Right renal pelvis (tissue), 4 donors: ENCODE measurements around the gene THEMIS. TPM values are rescaled to one million over a fixed set of nuclear protein-coding genes. Genes with fewer than 3 reads are reported as not detected.

ENCODE experiments used
- DNase-seq, 4 donors: peaks; one replicate each; pipeline ENCODE4 v3.0.0-alpha.2; 2013; ENCODE audit warnings: low read depth in 4 of 4, low spot score in 3 of 4, missing footprints in 1 of 4
- polyA plus RNA-seq, 4 donors: library from polyadenylated mRNA; unstranded; fragments of 120-200 nt; gene quantifications; one replicate each; pipeline ENCODE4 v1.2.1, GENCODE V29; 2013; ENCODE audit not compliant: insufficient read length in 4 of 4

Gene THEMIS
- polyA plus RNA-seq, 4 donors = 0.25 TPM; not detected in 3

DNA sequence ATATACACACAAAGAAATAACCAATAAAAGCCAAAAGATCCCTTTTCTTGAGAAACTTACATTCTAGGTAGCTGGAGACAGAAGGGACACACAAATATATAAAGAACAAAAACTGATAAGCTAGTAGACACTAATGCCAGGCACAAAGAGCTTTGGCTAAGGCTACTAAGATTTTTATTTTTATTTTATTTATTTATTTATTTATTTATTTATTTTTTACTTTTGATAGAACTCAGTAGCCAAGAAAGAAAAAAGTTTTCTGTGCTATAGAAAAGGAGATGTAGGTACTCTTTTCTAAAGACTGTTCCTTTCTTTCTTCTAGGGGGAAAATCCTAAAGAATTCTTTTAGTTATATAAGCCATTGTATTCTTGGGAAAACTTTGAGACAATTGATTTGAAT, 34.1 kb downstream of the THEMIS start:
- no peak for DNase-seq

DNA sequence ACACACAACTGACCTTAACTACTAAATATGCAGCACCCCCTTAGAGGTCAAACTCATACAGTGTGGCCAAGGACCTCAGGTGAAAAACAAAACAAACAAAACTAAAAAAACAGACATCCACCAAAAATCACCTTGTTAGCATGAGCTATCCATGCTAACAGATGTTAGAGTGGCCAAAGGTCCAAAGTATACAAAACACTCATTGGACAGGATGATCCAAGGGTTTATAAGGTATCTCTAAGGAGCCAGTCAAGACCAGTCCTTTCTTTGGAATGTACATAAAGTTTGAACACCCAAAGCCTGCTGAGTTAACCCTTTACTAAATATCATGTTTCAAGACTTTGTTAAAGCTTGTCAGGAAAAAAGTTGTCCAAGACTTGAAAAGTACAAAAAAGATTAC, 35.8 kb downstream of the THEMIS start:
- no peak for DNase-seq

DNA sequence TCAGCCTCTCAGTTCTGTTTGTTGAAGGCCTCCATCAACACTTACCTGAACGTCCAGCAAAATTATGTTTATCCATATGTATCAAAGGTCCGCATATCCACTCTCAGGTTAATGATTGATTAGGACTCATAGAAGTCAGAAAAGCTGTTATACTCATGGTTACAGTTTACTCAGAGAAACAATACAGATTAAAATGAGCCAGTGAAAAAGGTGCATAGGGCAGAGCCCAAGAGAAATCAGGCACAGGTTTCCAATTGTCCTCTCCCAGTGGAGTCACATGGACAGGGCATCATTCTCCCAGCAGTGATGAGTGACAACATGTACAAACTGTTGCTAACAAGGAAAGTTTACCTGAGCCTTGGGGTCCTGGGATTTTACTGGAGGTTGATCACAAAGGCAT, 36.2 kb downstream of the THEMIS start:
- no peak for DNase-seq

DNA sequence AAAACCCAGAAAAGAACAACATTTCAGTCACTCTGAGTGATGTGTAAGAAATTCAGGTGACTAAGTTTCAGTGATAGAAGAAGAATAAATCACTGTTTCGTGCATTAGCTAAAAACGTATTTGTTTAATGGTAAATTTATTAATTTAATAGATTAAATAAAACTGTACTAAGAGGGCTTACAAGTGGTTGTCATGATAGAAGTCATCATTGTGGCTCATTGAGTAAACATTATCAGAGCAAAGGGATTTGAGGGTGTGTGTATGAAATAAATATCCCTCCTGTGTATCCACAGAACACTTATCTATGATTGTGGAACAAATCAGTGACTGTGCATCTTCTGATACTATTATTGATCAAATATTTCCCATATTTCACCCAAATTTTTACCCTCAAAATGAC, 40.1 kb downstream of the THEMIS start:
- DNase-seq = no peak

DNA sequence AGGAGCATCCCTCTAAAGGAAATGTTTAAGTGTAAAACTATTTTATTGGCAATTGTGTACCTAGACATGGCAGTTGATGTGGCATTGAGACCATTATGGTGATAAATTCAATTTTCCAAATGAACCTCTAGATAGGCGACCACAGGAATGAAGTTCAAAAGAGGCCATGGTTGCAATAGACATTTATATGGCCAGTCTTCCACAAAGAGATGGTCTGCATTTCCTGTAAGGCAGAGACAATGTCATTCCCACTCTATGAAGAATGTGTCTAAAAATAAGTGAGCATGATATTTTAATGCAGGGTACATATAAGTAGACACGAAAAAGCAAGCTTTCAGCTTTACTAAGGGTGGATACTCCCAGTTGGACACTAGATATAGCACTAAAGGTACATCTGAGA, 40.9 kb downstream of the THEMIS start:
- no peak for DNase-seq

DNA sequence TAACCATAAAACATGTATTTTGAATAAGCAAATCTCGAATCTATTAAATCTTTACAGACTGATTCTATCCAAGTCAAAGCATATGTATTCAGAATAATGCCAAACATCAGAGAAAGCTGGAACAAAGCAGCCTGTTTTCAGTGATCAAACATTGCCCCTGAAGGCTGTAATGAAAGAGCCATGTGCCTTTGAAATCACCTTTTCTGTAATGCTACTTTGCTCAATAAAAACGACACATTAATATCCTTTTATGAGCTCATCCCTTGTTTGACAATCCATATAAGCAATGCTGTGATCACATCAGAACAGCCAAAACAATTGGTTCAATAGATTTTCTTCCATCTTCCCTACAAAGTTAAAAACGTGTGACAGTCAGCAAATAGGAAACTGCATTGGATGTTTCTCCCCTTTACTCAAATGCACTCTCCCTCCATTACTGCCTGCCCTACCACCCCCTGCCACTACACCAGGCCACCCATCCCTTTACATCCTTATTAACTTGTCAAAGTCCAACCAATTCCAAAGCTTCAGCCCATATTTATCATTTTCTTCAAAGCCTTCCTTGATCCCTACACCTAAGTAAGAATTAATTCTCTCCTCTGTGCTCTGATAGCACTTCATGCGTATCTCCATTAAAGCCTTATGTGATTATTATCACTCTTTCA, 42.0 kb downstream of the THEMIS start:
- DNase-seq = no peak

DNA sequence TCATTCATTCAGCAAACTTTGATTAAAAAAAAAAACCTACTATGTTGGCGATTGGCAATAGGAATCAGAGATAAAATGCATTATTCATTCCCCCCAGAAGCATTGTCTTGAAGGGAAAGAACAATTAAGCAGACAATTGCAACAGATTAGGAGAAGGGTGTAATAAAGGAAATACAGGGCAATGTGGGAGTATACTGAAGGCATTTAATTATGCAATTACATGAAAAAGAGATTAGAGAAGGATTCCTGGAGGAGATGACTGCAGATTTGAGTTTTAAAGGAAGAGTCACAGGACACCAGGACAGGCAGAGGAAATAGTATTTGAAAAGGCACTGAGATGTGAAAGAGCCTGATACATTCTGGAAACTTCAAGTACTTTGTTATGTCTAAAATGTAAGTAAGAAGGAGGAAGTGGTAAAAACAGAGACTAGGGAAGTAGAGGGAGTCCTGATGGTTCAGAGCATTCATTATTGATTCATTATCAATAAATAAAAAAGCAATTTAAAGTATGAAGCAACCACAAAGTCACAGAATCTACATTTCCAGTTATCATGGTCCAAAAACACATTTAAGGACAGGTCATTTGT, 43.7 kb downstream of the THEMIS start:
- DNase-seq = no peak

DNA sequence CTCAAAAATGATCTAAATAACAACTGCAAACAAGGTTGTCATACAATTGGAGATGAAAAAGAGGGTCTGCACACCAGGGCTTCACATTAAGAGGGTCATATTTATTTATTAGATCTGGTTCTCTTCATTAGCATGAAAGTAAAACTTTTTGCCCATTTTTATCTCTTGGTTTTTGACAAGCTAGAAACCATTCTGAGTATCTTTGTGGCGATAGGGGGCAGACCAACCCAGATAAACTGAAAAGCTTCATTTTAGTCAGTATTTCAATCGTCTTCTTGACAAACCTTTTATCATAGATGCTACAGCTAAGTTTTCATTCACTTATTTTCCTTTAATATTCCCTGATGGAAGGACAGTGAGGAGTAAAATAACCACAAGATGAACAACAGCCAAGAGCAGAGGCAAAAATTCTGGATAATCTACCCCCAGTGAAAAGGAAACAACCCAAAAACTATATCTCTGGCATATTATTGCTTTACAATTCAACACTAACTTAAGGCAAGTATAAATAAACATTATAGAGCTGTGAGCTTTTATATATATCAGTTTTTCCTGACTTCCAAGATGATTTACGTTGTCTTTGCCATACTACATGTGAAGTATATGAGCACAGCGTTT, 45.2 kb downstream of the THEMIS start:
- DNase-seq = peak in 1 of 4 donors; percentile 12

DNA sequence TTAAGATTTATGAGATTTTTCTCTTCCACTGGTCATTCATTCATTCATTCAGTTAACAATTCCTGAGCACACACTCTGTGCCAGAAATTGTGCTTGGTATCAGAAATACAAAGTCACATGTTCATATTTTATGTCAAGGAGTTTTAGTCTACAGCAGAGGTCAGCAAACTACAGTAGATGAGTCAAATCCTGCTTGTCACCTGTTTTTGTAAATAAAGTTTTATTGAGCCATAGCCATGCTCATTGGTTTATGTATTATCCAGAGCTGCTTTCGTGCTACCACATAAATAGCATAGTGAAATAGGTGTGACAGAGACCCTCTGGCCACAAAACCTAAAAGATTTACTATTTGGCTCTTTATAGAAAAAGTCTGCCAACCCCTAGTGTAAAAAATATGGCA, 46.8 kb downstream of the THEMIS start:
- no peak for DNase-seq

DNA sequence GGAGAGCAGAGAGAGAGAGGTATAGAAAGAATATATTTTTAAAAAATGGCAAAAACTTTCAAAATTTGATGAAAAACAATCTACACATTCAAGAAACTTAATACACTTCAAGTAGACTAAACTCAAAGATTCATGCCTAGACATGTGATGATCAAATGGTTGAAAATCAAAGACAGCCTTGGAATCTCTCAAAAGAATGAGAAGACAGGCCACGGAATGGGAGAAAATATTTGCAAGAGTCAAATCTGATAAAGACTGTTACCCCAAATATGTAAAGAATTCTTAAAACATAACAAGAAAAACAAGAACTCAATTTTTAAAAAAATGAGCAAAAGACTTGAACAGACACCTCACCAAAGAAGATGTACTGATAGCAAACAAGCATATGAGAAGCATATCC, 49.7 kb downstream of the THEMIS start:
- no peak for DNase-seq

DNA sequence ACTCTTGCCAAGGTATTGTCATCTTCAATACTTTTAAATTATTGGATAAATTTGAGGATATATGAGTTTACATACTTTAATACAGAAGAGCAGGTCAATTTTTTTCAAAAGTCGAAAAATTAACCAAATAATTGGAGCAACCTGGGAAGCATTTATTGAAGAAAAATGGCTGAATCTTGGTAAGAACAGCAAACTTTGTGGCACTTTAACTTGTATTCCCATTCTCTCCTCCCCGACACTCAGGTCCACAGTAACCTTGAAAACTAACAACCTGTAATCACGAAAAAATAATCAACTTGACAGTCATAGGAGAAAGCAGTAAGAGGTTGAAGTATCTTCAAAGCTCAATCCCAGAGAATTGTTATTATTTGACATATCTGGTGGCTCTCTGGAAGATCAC, 55.6 kb downstream of the THEMIS start:
- no peak for DNase-seq

DNA sequence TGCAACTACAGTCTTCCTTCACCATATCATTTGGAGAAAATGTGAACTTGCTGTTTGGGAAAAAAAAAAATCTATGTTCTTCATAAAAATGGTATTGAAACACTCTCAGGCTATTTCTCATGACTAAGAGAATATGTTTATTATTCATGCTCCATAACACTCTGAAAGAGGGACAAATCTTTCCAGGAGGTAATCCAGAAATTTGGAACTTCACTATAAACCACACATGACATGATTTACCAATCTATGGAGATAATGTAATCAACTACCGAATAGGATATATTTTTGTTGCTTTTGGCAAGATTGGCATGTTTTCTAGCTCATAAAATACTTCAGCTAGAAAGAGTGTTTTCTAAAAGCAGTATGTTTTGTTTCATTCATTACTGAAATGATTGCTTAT, 56.3 kb downstream of the THEMIS start:
- no peak for DNase-seq

DNA sequence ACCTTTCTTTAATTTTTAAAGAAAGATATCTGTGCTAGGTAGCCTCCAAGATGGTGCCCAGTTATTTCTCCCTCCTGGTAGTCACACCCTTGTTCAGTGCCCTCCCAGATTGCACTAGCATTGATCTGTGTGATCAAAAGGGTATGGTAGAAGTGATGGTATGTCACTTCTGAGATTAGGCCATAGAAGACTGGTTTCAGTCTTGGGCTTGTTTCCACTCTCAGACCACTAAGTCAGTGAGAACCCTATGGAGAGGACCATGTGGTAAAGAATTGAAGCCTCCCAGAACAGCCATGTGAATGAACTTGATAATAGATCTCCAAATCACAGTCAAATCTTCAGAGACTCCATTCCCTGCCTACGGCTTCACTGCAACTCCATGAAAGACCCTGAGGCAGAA, 57.3 kb downstream of the THEMIS start:
- DNase-seq = no peak

DNA sequence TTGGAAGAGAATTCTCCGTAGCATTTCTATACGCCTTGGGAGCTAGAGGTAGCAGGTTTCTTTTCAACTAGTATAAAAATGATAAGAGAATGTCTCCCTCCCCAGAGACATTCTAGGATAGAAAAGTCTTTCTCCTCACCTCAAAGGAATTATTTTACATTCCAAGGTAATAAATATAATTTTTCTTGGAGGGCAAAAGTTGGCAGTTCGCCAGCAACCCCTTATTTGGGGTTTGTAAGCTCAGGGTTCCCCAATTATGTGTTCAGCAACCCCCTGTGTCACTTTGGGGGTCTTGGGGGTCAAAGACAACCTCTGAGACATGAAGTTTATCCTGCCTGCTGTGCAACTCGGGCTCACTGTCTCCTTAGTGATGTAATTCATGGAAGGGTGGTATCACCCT, 58.3 kb downstream of the THEMIS start:
- no peak for DNase-seq

DNA sequence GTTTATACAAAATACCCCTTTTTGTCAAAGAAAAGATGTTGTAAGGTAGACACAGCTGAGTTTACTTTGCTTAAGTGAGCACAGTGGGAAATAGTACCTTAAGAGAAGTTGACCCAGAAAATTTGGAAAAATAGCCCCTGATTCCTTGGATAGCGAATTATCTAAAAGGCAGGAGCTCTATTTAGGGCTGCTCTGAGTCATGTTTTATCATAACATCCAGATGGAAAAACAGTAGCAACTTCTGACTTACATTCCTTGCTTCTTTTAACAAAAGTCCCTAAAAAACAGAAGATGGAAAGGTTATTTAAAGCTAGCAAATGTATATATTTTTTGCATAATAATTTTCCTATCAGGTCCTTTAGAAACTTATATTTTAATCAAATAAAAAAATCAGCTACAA, 59.0 kb downstream of the THEMIS start:
- DNase-seq = no peak

DNA sequence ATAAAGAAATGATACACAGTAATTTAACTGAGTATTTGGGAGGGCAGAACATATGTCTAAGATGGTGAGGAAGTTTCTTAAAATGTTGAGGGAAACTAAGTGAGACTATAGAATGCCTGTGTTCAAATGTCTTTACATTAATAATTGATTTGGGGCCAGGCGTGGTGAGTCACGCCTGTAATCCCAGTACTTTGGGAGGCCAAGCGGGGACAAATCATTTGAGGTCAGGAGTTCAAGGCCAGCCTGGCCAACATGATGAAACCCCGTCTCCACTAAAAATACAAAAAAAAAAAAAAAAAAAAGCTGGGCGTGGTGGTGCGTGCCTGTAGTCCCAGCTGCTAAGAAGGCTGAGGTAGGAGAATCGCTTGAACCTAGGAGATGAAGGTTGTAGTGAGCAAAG, 66.7 kb downstream of the THEMIS start:
- DNase-seq = no peak

DNA sequence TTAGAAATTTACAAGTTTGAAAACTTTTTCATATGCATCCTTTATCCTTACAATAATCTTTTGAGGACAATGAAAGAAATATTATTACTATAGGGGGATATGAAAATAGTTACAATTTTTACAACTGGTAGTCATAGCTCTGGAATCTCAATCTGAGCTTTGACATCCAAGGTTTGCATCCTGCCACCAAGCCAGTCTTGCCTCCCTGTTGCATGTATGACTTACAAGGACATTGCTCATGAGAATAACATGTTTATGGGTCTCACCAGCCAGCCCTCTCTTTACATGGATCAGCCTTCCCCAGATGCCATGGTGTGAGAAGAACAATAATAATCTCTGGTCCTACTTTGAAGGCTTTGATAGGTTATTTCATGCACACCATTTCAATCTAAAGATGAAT, 67.5 kb downstream of the THEMIS start:
- no peak for DNase-seq

DNA sequence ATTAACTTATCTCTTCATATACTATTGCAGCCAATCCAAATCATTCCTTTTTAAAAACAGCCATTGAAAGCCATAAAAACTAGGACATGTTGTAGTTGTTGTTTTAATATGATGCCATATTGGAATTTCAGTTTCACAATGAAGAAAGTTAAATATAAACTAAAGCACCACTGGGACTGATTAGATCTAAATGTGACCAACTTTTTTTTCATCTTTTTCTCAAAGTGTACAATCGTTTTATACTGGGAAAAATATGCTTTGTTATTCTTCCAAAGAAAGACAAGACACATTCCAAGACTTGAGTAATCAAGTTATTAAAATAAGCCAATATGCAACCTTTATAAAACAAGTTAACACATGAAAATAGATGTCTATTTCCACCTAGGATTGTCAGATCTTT, 68.5 kb downstream of the THEMIS start:
- no peak for DNase-seq

DNA sequence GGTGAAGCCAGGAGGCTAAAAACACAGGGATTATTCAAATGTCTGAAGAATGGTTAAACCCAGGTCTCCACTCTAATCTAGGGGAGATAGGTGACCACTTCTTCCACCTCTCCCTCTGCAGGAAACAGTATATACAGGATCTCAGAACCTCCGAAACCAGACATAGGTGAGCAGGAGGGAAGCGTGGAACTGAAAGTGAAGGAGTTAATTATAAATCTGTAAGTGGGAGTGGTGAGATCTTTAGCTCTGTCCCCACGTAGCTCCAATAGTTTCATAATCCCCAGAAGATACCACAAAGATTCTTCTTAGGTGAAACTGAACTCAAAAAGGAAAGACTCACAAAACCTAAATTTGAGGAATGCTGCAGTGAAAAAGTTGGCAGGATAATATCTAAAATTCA, 76.8 kb downstream of the THEMIS start:
- DNase-seq = no peak

DNA sequence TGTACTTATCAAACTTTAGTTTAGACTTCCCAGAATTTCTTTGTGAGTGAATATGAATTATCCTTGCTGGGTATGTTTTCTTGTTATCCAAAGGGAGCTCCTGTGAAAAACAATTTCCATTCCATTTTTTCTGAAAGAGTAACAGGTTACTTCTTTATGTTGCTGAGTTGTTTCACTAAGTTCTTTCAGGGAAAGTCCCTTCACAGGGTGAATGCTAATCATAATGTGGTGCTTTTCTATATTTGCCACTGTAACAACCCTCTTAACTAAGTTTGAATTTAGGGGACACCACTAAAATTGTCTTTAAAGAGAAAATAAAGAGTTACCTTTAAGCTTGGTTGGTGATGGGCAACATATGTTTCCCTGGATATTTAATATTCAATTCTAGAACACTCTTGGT, 79.4 kb downstream of the THEMIS start:
- DNase-seq = no peak

DNA sequence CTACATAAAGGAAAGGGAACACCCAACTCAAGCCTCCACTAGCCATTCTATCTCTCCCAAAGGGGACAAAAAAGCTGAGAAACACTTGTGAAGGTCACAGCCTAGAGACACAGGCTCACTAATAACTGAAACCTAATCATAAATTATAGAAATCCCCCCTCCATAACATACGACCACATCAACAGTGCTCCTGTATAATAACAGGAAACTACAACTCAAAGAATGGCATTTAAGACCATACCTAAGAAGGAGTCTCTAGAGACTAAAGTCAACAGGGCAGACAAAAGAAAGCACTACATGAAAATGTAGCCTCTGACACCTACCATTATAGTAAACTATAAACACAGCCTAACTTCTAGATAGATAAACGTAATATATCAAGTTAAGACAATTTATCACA, 82.7 kb downstream of the THEMIS start:
- no peak for DNase-seq

DNA sequence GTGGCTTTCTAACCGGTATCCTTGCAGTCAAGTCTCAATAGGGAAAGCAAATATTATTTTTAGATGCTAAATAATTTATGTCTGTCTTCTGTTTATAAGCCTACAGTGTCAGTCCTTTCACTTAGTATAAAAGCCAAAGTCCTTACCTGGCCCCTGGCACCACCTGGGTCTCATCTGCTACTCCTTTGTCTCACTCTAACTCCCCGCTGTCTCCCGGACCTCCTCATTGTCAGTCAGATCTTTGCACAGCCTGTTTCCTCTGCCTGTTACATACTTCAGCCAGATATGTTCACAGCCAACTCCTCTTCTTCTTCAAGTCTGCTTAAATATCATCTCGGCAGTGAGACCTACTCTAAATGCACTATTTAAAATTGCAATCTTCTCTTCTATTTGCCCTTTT, 84.2 kb downstream of the THEMIS start:
- no peak for DNase-seq

DNA sequence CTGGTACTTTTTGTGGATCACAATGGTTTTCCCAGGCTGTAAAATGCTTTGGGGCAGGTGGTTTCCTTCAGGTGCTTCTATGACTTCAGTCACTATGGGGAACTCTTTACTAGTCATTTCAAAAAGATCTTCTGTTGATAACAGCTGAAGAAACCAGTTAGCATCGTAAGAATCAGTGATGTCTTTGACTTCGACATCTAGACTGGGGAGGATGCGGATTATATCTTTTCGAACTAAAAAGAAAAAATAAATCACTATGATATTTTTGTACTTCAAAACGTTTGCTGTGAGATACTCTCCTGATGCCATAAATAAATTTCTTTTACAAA, 87.2 kb downstream of the THEMIS start:
- no peak for DNase-seq
